BJ (cell line): ENCODE results near the gene TMEM132C. TPM values are rescaled to one million over a fixed set of nuclear protein-coding genes. Genes with fewer than 3 reads are reported as not detected.

Source experiments
- CTCF ChIA-PET: fragments of 350-600 bp; formaldehyde crosslinking; extraction: SDS; loops from one replicate; lab custom pipeline; 2021; ENCODE audit warnings: antibody characterized with exemption, inconsistent platforms; lab: Yijun Ruan, JAX
- POLR2A ChIA-PET: fragments of 300-600 bp; sonication (Branson Sonifier 250); formaldehyde crosslinking; extraction: SDS; loops from one replicate; lab custom pipeline; 2021; ENCODE audit warnings: antibody characterized with exemption; lab: Charles Lee
- DNase-seq: peaks from one replicate; pipeline ENCODE4 v3.0.0-alpha.2; 2011; ENCODE audit warnings: low read depth
- H3K27me3 ChIP-seq: 2 replicates; pipeline ENCODE4 v1.6.0; 2011; ENCODE audit warnings: low read length; ENCODE audit not compliant: control insufficient read depth, insufficient read depth
- H3K36me3 ChIP-seq: 2 replicates; pipeline ENCODE4 v1.5.1; 2011; ENCODE audit warnings: low read length; ENCODE audit not compliant: control insufficient read depth, insufficient read depth
- H3K4me3 ChIP-seq: 2 replicates; pipeline ENCODE4 v1.5.1; 2011; ENCODE audit warnings: low read depth, mild to moderate bottlenecking, control low read depth, low read length
- CTCF ChIP-seq: IDR thresholded peaks from 2 replicates; pipeline ENCODE4 v1.5.1; 2011; ENCODE audit warnings: low read depth, mild to moderate bottlenecking, control low read depth, inconsistent platforms, low read length, moderate library complexity; ENCODE audit not compliant: insufficient read depth
- polyA plus RNA-seq: library from polyadenylated mRNA; depleted of rRNA; stranded (reverse); fragments of >200 nt; gene quantifications from 2 replicates; pipeline ENCODE4 v1.2.3, GENCODE V29; 2011

Gene TMEM132C
- polyA plus RNA-seq, 1 experiment = not detected

- CTCF ChIA-PET = no interaction called here
- no peaks in the 10 kb centered on the region for H3K36me3 ChIP-seq
- POLR2A ChIA-PET = no interaction called here
- DNase-seq = no peak
- TF ChIP-seq CTCF = no peak
- no peak overlapping the region for H3K4me3 ChIP-seq
- H3K27me3 ChIP-seq = no peaks in the 10 kb centered on the region
These were observed 316.5 kb downstream of the TMEM132C start for GRCh38 chr12:128583453-128583852.

- no peak for TF ChIP-seq CTCF
- ChIA-PET POLR2A (no interaction called here), CTCF (no interaction called here)
- Histone ChIP-seq H3K4me3 (no peak overlapping the region), H3K36me3 (no peaks in the 10 kb centered on the region), H3K27me3 (no peaks in the 10 kb centered on the region)
- no peak for DNase-seq
These were observed 319.6 kb downstream of the TMEM132C start for GRCh38 chr12:128586451-128587029.

- ChIA-PET POLR2A (no interaction called here), CTCF (no interaction called here)
- Histone ChIP-seq H3K36me3 (no peaks in the 10 kb centered on the region), H3K4me3 (no peak overlapping the region), H3K27me3 (no peaks in the 10 kb centered on the region)
- no peak for TF ChIP-seq CTCF
- no peak for DNase-seq
These were observed 320.9 kb downstream of the TMEM132C start for GRCh38 chr12:128587918-128588317.

- Histone ChIP-seq H3K27me3 (no peaks in the 10 kb centered on the region), H3K36me3 (no peaks in the 10 kb centered on the region), H3K4me3 (no peak overlapping the region)
- POLR2A ChIA-PET = no interaction called here
- CTCF ChIA-PET = no interaction called here
- no peak for TF ChIP-seq CTCF
- no peak for DNase-seq
These were observed 325.3 kb downstream of the TMEM132C start for GRCh38 chr12:128592220-128592744.

- CTCF ChIA-PET = no interaction called here
- no peaks in the 10 kb centered on the region for H3K36me3 ChIP-seq
- DNase-seq = no peak
- POLR2A ChIA-PET = no interaction called here
- H3K27me3 ChIP-seq = no peaks in the 10 kb centered on the region
- no peak for TF ChIP-seq CTCF
- no peak overlapping the region for H3K4me3 ChIP-seq
These were observed 327.6 kb downstream of the TMEM132C start for GRCh38 chr12:128594521-128594920.
